ENCODE data around the gene LY86.

Gene LY86

DNA sequence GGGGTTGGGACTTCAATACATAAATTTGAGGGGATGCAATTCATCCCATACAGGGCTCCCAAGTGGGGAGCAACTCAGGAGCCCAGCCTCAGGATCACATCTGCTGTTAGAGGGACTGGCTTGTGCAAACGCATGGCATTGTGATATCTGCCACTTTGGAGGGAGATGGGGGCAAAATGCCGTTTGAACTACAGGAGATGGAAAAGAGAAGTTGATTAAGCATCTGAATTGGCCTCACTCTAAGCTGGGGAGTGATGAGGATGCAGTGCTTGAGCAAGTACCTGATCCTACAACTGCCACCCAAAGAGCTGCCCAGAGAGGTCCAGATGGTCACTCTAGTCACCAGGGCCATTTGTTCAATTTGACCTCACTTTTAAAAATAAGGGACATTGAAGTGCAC, 2.0 kb downstream of the LY86 start:
- H3K36me3 ChIP-seq (ENCODE audit: low read depth): no peaks in the 10 kb centered on the region
- no peak for DNase-seq (ENCODE audit: low spot score)
- TF ChIP-seq, protein P1, sequence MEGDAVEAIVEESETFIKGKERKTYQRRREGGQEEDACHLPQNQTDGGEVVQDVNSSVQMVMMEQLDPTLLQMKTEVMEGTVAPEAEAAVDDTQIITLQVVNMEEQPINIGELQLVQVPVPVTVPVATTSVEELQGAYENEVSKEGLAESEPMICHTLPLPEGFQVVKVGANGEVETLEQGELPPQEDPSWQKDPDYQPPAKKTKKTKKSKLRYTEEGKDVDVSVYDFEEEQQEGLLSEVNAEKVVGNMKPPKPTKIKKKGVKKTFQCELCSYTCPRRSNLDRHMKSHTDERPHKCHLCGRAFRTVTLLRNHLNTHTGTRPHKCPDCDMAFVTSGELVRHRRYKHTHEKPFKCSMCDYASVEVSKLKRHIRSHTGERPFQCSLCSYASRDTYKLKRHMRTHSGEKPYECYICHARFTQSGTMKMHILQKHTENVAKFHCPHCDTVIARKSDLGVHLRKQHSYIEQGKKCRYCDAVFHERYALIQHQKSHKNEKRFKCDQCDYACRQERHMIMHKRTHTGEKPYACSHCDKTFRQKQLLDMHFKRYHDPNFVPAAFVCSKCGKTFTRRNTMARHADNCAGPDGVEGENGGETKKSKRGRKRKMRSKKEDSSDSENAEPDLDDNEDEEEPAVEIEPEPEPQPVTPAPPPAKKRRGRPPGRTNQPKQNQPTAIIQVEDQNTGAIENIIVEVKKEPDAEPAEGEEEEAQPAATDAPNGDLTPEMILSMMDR (IDR thresholded peaks at IDR 0.05; ENCODE audit: poor library complexity, severe bottlenecking): no peak
- no peak overlapping the region for H3K4me3 ChIP-seq (ENCODE audit: severe bottlenecking)
- no peaks in the 10 kb centered on the region for H3K4me1 ChIP-seq (ENCODE audit: insufficient read depth, poor library complexity, severe bottlenecking)
- no peak overlapping the region for H3K27ac ChIP-seq (ENCODE audit: poor library complexity, severe bottlenecking)
- ATAC-seq (ENCODE audit: low read depth): no peak
- no peaks in the 10 kb centered on the region for H3K27me3 ChIP-seq (ENCODE audit: insufficient read depth, poor library complexity, severe bottlenecking)
- H3K9me3 ChIP-seq (ENCODE audit: severe bottlenecking): no peaks in the 10 kb centered on the region

DNA sequence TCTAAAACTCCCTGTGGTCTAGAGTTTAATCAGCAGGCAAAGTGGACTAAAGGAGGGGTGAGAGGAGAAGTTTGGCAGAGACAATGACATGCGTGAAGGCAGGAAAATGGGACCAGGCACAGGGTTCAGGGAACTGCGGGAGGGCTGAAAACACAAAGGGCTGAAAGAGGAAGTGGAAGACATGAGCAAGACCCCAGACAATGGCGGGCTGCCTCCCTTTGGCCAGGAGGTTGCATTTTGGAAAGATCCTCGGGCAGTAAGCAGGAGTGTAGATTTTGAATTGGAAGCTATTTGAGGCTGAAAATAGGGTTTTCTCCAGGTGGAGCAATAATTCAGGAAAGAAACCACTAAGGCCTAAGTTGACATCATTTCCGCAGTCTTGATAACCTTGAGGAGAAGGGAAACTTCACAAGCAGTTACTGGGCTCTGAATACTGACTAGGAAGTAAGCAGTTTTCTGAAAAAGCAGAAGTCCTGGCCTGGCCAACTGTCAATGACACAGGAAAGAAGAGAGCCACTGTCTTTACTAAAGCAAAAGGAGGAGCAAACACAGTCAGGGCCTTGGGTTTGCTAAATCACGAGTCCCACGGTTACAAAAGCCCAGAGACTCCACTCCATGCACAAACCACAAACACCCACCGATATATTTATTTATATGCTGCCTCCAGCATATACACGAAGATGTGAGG, 3.4 kb downstream of the LY86 start:
- Histone ChIP-seq H3K36me3 (ENCODE audit: low read depth) (no peaks in the 10 kb centered on the region), H3K4me1 (ENCODE audit: insufficient read depth, poor library complexity, severe bottlenecking) (no peaks in the 10 kb centered on the region), H3K4me3 (ENCODE audit: severe bottlenecking) (no peak overlapping the region), H3K27me3 (ENCODE audit: insufficient read depth, poor library complexity, severe bottlenecking) (no peaks in the 10 kb centered on the region), H3K9me3 (ENCODE audit: severe bottlenecking) (no peaks in the 10 kb centered on the region), H3K27ac (ENCODE audit: poor library complexity, severe bottlenecking) (no peak overlapping the region)
- TF ChIP-seq, protein P1 (IDR thresholded peaks at IDR 0.05; ENCODE audit: poor library complexity, severe bottlenecking): no peak
- no peak for ATAC-seq (ENCODE audit: low read depth)
- no peak for DNase-seq (ENCODE audit: low spot score)

DNA sequence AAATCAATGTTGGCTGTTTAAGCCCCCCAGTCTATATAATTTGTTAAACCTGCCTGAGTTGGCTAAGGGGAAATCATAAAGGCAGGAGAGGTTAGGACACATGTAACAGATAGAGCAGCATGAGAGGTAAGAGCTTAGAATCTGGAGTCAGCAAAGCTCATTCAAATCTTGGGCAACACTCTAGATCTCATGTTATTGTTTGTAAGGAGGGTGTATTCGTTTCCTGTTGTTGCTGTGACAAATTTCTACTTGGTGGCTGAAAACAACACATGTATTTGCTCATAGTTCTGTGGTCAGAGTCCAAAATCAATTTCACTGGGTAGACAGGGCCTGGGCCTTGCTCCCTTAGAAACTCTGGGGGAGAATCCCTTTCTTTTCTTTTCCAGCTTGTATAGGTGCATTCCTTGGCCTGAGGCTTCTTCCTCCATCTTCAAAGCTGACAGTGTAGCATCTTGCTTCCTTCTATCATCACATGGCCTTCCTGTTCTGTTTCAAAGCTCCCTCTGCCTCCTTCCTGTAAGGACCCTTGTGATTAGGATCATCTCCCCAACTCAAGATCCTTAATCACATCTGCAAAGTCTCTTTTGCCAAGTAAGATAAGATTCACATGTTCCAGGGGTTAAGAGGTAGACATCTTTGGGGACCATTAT, 4.4 kb downstream of the LY86 start:
- Histone ChIP-seq H3K36me3 (ENCODE audit: low read depth) (no peaks in the 10 kb centered on the region), H3K27ac (ENCODE audit: poor library complexity, severe bottlenecking) (no peak overlapping the region), H3K4me3 (ENCODE audit: severe bottlenecking) (no peak overlapping the region), H3K4me1 (ENCODE audit: insufficient read depth, poor library complexity, severe bottlenecking) (no peaks in the 10 kb centered on the region), H3K27me3 (ENCODE audit: insufficient read depth, poor library complexity, severe bottlenecking) (no peaks in the 10 kb centered on the region), H3K9me3 (ENCODE audit: severe bottlenecking) (no peaks in the 10 kb centered on the region)
- DNase-seq (ENCODE audit: low spot score) (no peak), ATAC-seq (ENCODE audit: low read depth) (no peak)
- TF ChIP-seq, protein P1 (IDR thresholded peaks at IDR 0.05; ENCODE audit: poor library complexity, severe bottlenecking): no peak

DNA sequence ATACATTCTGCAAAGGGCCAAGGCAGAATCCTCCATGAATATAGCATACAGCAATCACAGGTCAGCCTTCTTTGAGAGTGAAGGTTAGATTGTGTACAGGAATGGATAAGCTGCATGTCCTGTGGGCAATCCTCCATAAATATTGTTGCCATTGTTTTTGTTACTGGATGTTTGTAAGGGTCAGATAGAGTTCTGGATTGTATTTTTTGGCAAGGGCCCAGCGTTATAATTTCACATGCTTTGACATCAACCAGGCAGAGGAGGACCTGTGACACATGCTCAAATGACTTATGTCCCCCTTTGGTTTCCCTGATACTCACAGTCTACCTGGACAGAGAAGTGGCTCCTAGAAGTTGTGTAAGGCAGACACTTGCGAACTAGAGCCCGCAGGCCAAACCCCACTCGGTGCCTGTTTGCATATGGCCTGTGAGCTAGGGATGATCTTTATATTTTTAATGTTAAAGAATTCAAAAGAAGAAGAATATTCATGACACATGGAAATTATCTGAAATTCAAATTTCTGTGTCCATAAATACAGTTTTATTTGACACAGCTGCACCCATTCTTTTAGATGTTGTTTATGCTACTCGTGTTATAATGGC, 5.4 kb downstream of the LY86 start:
- Histone ChIP-seq H3K4me3 (ENCODE audit: severe bottlenecking) (no peak overlapping the region), H3K9me3 (ENCODE audit: severe bottlenecking) (no peaks in the 10 kb centered on the region), H3K27me3 (ENCODE audit: insufficient read depth, poor library complexity, severe bottlenecking) (no peaks in the 10 kb centered on the region), H3K4me1 (ENCODE audit: insufficient read depth, poor library complexity, severe bottlenecking) (no peaks in the 10 kb centered on the region), H3K36me3 (ENCODE audit: low read depth) (no peaks in the 10 kb centered on the region), H3K27ac (ENCODE audit: poor library complexity, severe bottlenecking) (no peak overlapping the region)
- ATAC-seq (ENCODE audit: low read depth) (no peak), DNase-seq (ENCODE audit: low spot score) (no peak)
- TF ChIP-seq, protein P1 (IDR thresholded peaks at IDR 0.05; ENCODE audit: poor library complexity, severe bottlenecking): no peak

DNA sequence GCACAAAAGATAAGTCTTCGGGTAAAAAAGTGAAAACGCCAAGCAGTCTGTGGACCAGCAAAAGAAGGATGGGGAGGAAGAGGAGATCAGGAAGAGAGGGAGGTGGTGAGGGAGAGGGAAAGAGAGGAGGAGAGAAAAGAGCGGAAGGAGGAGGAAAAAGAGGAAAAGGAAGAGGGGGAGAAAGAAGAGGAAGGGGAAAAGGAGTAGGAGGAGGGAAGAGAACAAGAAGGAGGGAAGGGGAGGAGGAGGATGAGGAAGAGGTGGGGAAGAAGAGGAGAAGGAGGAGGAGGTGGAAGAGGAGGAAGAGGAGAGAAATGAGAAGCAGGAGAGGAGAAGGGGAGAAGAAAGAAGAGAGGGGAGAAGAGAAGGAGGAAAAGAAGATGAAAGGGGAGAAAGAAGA, 6.5 kb downstream of the LY86 start:
- H3K4me3 ChIP-seq (ENCODE audit: severe bottlenecking): no peak overlapping the region
- no peaks in the 10 kb centered on the region for H3K36me3 ChIP-seq (ENCODE audit: low read depth)
- H3K9me3 ChIP-seq (ENCODE audit: severe bottlenecking): no peaks in the 10 kb centered on the region
- no peaks in the 10 kb centered on the region for H3K27me3 ChIP-seq (ENCODE audit: insufficient read depth, poor library complexity, severe bottlenecking)
- DNase-seq (ENCODE audit: low spot score) (no peak), ATAC-seq (ENCODE audit: low read depth) (no peak)
- TF ChIP-seq, protein P1 (IDR thresholded peaks at IDR 0.05; ENCODE audit: poor library complexity, severe bottlenecking): no peak
- no peak overlapping the region for H3K27ac ChIP-seq (ENCODE audit: poor library complexity, severe bottlenecking)
- H3K4me1 ChIP-seq (ENCODE audit: insufficient read depth, poor library complexity, severe bottlenecking): no peaks in the 10 kb centered on the region

All from RWPE2 (cell line).